ENCODE measurements around the gene FER1L5. TPM values are rescaled to one million over a fixed set of nuclear protein-coding genes. Genes with fewer than 3 reads are reported as not detected.
A peak's percentile ranks its signal among the peaks of the same experiment; 100 is the strongest.

Gene FER1L5
- total RNA-seq, 1 experiment from 2014 or later: 1.2 TPM

GRCh38 chr2:96693286-96694200, 51.0 kb downstream of the FER1L5 start:
- Histone ChIP-seq H4K8ac (replicated peaks; ENCODE audit: insufficient read length, low read depth, low read length) (no peak overlapping the region), H3K23ac (ENCODE audit: insufficient read length, low read depth, low read length) (no peak overlapping the region), H3K23me2 (ENCODE audit: insufficient read length, low read depth, low read length, poor library complexity, severe bottlenecking) (no peaks in the 10 kb centered on the region), H3K14ac (ENCODE audit: insufficient read depth, low read length) (no peak overlapping the region; the same call in 1 of the 2 replicates), H4K20me1 (ENCODE audit: control insufficient read depth, insufficient read depth, insufficient read length) (no peaks in the 10 kb centered on the region), H3K9me3 (ENCODE audit: control insufficient read depth, low read depth, low read length) (no peaks in the 10 kb centered on the region), H2AK5ac (ENCODE audit: insufficient read length, low read length) (no peak overlapping the region), H2BK15ac (ENCODE audit: low read depth, low read length) (no peak overlapping the region), H2BK120ac (ENCODE audit: low read depth, low read length, poor library complexity, severe bottlenecking) (no peak overlapping the region), H2BK5ac (ENCODE audit: insufficient read length, low read length) (no peak overlapping the region), H3K27me3 (ENCODE audit: insufficient read depth, low read length) (no peaks in the 10 kb centered on the region), H3K27ac (ENCODE audit: insufficient read length, low read depth, low read length) (no peak overlapping the region), H3K4ac (ENCODE audit: low read depth, low read length) (no peak overlapping the region), H3T11ph (ENCODE audit: low read length) (no peak overlapping the region), H4K91ac (ENCODE audit: insufficient read length, low read depth, low read length) (no peak overlapping the region), H2AFZ (ENCODE audit: low read length) (no peak overlapping the region), H3K9ac (ENCODE audit: extremely low read depth, insufficient read length, low read length) (no peak overlapping the region), H2BK20ac (ENCODE audit: low read depth, low read length, poor library complexity, severe bottlenecking) (no peak overlapping the region), H3K79me2 (ENCODE audit: insufficient read depth, low read length) (no peaks in the 10 kb centered on the region), H3K4me1 (ENCODE audit: insufficient read depth, low read length) (no peaks in the 10 kb centered on the region), H4K5ac (ENCODE audit: insufficient read length, low read depth, low read length) (no peak overlapping the region), H3K4me2 (ENCODE audit: insufficient read depth, insufficient read length, low read length) (no peak overlapping the region), H3K79me1 (ENCODE audit: insufficient read depth, low read depth, low read length, poor library complexity, severe bottlenecking) (no peaks in the 10 kb centered on the region), H3K56ac (ENCODE audit: insufficient read length, low read depth, low read length) (no peak overlapping the region), H2BK12ac (ENCODE audit: insufficient read length, low read depth, low read length) (no peak overlapping the region), H3K18ac (ENCODE audit: insufficient read length, low read depth, low read length) (no peak overlapping the region)
- Mint-ChIP-seq H3K9me3 (no peaks in the 10 kb centered on the region; a peak in 1 of 5 replicates), H3K27ac (peak overlapping the region in 2 of 3 experiments; percentile 61 to 88; a peak in 2 of 7 replicates), H3K4me3 (no peak overlapping the region), H3K27me3 (ENCODE audit: low read depth) (no peaks in the 10 kb centered on the region; the same call in 1 of the 2 replicates), H3K4me1 (no peaks in the 10 kb centered on the region), H3K36me3 (ENCODE audit: insufficient read depth in 1 of 3, low read depth in 3 of 3) (no peaks in the 10 kb centered on the region)
- DNase-seq: no peak
- no peak for TF ChIP-seq CTCF (conservative IDR thresholded peaks at IDR 0.05)
- no CpG with 5 or more reads among the region's 14 CpGs for WGBS (ENCODE audit: extremely low coverage, insufficient read length, low lambda C conversion rate)
